ENCODE results near the gene BSDC1.

DNA sequence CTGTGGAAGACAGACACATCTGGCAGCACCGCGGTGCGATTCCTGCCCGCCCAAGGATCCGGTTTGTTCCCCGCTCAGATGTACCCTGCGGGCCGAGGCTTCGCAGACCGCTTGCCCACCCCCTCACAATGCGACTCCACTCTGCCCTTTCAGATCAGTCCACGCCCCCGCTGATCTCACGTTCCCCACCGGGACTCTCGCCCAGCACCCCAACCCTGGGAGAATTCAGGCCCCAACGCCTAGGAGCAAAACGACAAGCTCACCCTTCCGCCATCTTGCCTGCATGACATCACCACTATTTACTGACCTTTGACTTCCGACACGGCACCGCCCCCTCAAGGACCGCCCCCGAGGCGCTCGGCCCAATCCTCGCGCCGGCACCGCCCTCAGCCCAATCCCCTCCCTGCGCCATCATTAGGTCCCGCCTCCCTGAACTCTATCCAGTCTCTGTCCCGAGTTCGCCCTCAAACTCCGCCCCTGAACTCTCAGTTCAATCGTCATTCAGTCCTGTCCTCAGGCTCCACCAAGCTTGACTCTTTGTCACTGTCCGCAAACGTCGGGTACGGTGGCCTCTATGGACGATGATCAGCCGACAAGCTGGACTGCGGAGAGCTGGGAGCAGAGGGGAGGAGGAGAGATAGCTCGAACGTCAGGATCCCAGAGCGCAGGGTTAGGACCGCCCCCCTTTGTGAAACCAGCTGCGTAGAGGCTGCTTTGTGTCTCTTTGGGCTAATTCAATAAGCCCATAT lies at the start of gene BSDC1:
- TF ChIP-seq CTCF (IDR thresholded peaks at IDR 0.05; ENCODE audit: borderline replicate concordance, extremely low read depth, low read length, poor library complexity, severe bottlenecking) (no peak), EZH2 (IDR thresholded peaks at IDR 0.05; ENCODE audit: borderline replicate concordance, low read depth, low read length, severe bottlenecking) (no peak)

Measured in DND-41 (cell line).